NT2/D1 (cell line): ENCODE measurements around the gene TMEM11.

Source experiments
- SUZ12 ChIP-seq: IDR thresholded peaks from 2 replicates; pipeline ENCODE4 v1.6.1; 2011; ENCODE audit not compliant: insufficient read length, insufficient read depth; ENCODE audit errors: extremely low read depth
- YY1 ChIP-seq: IDR thresholded peaks from 2 replicates; pipeline ENCODE4 v1.6.1; 2011; ENCODE audit not compliant: insufficient read length, insufficient read depth
- ZNF274 ChIP-seq: IDR thresholded peaks from 2 replicates; pipeline ENCODE4 v1.6.1; 2011; ENCODE audit warnings: mild to moderate bottlenecking, low read depth, low read length

- no peak for TF ChIP-seq YY1
- no peak for TF ChIP-seq ZNF274
- TF ChIP-seq SUZ12: no peak
Measured at GRCh38 chr17:21177854-21178600, 35.9 kb downstream of the TMEM11 start.
